ENCODE measurements around the gene BTD.

BTD gene

GRCh38 chr3:15646851-15647511, 45.4 kb downstream of the BTD start:
- no peak overlapping the region for H3K9ac ChIP-seq (ENCODE audit: low read length)
- no peaks in the 10 kb centered on the region for H3K27me3 ChIP-seq (ENCODE audit: control insufficient read depth, insufficient read depth, low read length)
- no peaks in the 10 kb centered on the region for H3K36me3 ChIP-seq (ENCODE audit: control insufficient read depth, insufficient read depth, low read length)
- H3K27ac ChIP-seq (ENCODE audit: low read depth, low read length): peak overlapping the region; percentile 80
- peak overlapping the region; percentile 2 for H3K4me3 ChIP-seq (ENCODE audit: low read length)
- peaks cover 24% of the 10 kb centered on the region for H3K4me1 ChIP-seq (ENCODE audit: control insufficient read depth, insufficient read depth, low read length)

- no peak overlapping the region for H3K4me3 ChIP-seq (ENCODE audit: low read length)
These were observed 46.1 kb downstream of the BTD start for GRCh38 chr3:15647611-15648167.

GRCh38 chr3:15649341-15649740, 47.8 kb downstream of the BTD start:
- no peaks in the 10 kb centered on the region for H3K27me3 ChIP-seq (ENCODE audit: control insufficient read depth, insufficient read depth, low read length)
- no peaks in the 10 kb centered on the region for H3K36me3 ChIP-seq (ENCODE audit: control insufficient read depth, insufficient read depth, low read length)
- no peak overlapping the region for H3K4me3 ChIP-seq (ENCODE audit: low read length)
- no peak overlapping the region for H3K9ac ChIP-seq (ENCODE audit: low read length)
- H3K27ac ChIP-seq (ENCODE audit: low read depth, low read length): no peak overlapping the region
- peaks cover 27% of the 10 kb centered on the region for H3K4me1 ChIP-seq (ENCODE audit: control insufficient read depth, insufficient read depth, low read length)

More at GRCh38 chr3:15647611-15648167, 46.1 kb downstream of the BTD start:
- H3K9ac ChIP-seq (ENCODE audit: low read length): no peak overlapping the region
- H3K27me3 ChIP-seq (ENCODE audit: control insufficient read depth, insufficient read depth, low read length): no peaks in the 10 kb centered on the region
- H3K27ac ChIP-seq (ENCODE audit: low read depth, low read length): peak overlapping the region; percentile 80
- H3K4me1 ChIP-seq (ENCODE audit: control insufficient read depth, insufficient read depth, low read length): peaks cover 24% of the 10 kb centered on the region
- no peaks in the 10 kb centered on the region for H3K36me3 ChIP-seq (ENCODE audit: control insufficient read depth, insufficient read depth, low read length)

- Histone ChIP-seq H3K9ac (ENCODE audit: low read length) (no peak overlapping the region), H3K36me3 (ENCODE audit: control insufficient read depth, insufficient read depth, low read length) (no peaks in the 10 kb centered on the region), H3K27ac (ENCODE audit: low read depth, low read length) (no peak overlapping the region), H3K27me3 (ENCODE audit: control insufficient read depth, insufficient read depth, low read length) (no peaks in the 10 kb centered on the region), H3K4me1 (ENCODE audit: control insufficient read depth, insufficient read depth, low read length) (peaks cover 27% of the 10 kb centered on the region), H3K4me3 (ENCODE audit: low read length) (no peak overlapping the region)
These were observed 48.3 kb downstream of the BTD start for GRCh38 chr3:15649858-15650257.

GRCh38 chr3:15651396-15651795, 49.9 kb downstream of the BTD start:
- peaks cover 16% of the 10 kb centered on the region for H3K4me1 ChIP-seq (ENCODE audit: control insufficient read depth, insufficient read depth, low read length)
- H3K9ac ChIP-seq (ENCODE audit: low read length): no peak overlapping the region
- no peak overlapping the region for H3K4me3 ChIP-seq (ENCODE audit: low read length)
- H3K27ac ChIP-seq (ENCODE audit: low read depth, low read length): no peak overlapping the region
- H3K36me3 ChIP-seq (ENCODE audit: control insufficient read depth, insufficient read depth, low read length): no peaks in the 10 kb centered on the region
- no peaks in the 10 kb centered on the region for H3K27me3 ChIP-seq (ENCODE audit: control insufficient read depth, insufficient read depth, low read length)

GRCh38 chr3:15653321-15653720, 51.8 kb downstream of the BTD start:
- Histone ChIP-seq H3K4me1 (ENCODE audit: control insufficient read depth, insufficient read depth, low read length) (peaks cover 3% of the 10 kb centered on the region), H3K9ac (ENCODE audit: low read length) (no peak overlapping the region), H3K36me3 (ENCODE audit: control insufficient read depth, insufficient read depth, low read length) (no peaks in the 10 kb centered on the region), H3K4me3 (ENCODE audit: low read length) (no peak overlapping the region), H3K27ac (ENCODE audit: low read depth, low read length) (no peak overlapping the region), H3K27me3 (ENCODE audit: control insufficient read depth, insufficient read depth, low read length) (no peaks in the 10 kb centered on the region)

- Histone ChIP-seq H3K36me3 (ENCODE audit: control insufficient read depth, insufficient read depth, low read length) (no peaks in the 10 kb centered on the region), H3K4me1 (ENCODE audit: control insufficient read depth, insufficient read depth, low read length) (peaks cover 3% of the 10 kb centered on the region), H3K4me3 (ENCODE audit: low read length) (no peak overlapping the region), H3K27me3 (ENCODE audit: control insufficient read depth, insufficient read depth, low read length) (no peaks in the 10 kb centered on the region), H3K27ac (ENCODE audit: low read depth, low read length) (no peak overlapping the region), H3K9ac (ENCODE audit: low read length) (no peak overlapping the region)
These were observed 52.6 kb downstream of the BTD start for GRCh38 chr3:15654127-15654526.

GRCh38 chr3:15654891-15655290, 53.3 kb downstream of the BTD start:
- no peak overlapping the region for H3K27ac ChIP-seq (ENCODE audit: low read depth, low read length)
- no peak overlapping the region for H3K4me3 ChIP-seq (ENCODE audit: low read length)
- H3K4me1 ChIP-seq (ENCODE audit: control insufficient read depth, insufficient read depth, low read length): peaks cover 3% of the 10 kb centered on the region
- no peaks in the 10 kb centered on the region for H3K27me3 ChIP-seq (ENCODE audit: control insufficient read depth, insufficient read depth, low read length)
- no peaks in the 10 kb centered on the region for H3K36me3 ChIP-seq (ENCODE audit: control insufficient read depth, insufficient read depth, low read length)
- no peak overlapping the region for H3K9ac ChIP-seq (ENCODE audit: low read length)

GRCh38 chr3:15656342-15656741, 54.8 kb downstream of the BTD start:
- H3K27ac ChIP-seq (ENCODE audit: low read depth, low read length): no peak overlapping the region
- no peaks in the 10 kb centered on the region for H3K36me3 ChIP-seq (ENCODE audit: control insufficient read depth, insufficient read depth, low read length)
- H3K4me3 ChIP-seq (ENCODE audit: low read length): no peak overlapping the region
- no peaks in the 10 kb centered on the region for H3K27me3 ChIP-seq (ENCODE audit: control insufficient read depth, insufficient read depth, low read length)
- no peak overlapping the region for H3K9ac ChIP-seq (ENCODE audit: low read length)
- H3K4me1 ChIP-seq (ENCODE audit: control insufficient read depth, insufficient read depth, low read length): peaks cover 3% of the 10 kb centered on the region

GRCh38 chr3:15657016-15657415, 55.5 kb downstream of the BTD start:
- peaks cover 3% of the 10 kb centered on the region for H3K4me1 ChIP-seq (ENCODE audit: control insufficient read depth, insufficient read depth, low read length)
- no peaks in the 10 kb centered on the region for H3K27me3 ChIP-seq (ENCODE audit: control insufficient read depth, insufficient read depth, low read length)
- no peaks in the 10 kb centered on the region for H3K36me3 ChIP-seq (ENCODE audit: control insufficient read depth, insufficient read depth, low read length)
- no peak overlapping the region for H3K27ac ChIP-seq (ENCODE audit: low read depth, low read length)
- no peak overlapping the region for H3K9ac ChIP-seq (ENCODE audit: low read length)
- no peak overlapping the region for H3K4me3 ChIP-seq (ENCODE audit: low read length)

- Histone ChIP-seq H3K4me1 (ENCODE audit: control insufficient read depth, insufficient read depth, low read length) (peaks cover 2% of the 10 kb centered on the region), H3K4me3 (ENCODE audit: low read length) (no peak overlapping the region), H3K36me3 (ENCODE audit: control insufficient read depth, insufficient read depth, low read length) (no peaks in the 10 kb centered on the region), H3K27ac (ENCODE audit: low read depth, low read length) (no peak overlapping the region), H3K27me3 (ENCODE audit: control insufficient read depth, insufficient read depth, low read length) (no peaks in the 10 kb centered on the region), H3K9ac (ENCODE audit: low read length) (no peak overlapping the region)
These were observed 57.9 kb downstream of the BTD start for GRCh38 chr3:15659254-15659975.

- Histone ChIP-seq H3K27me3 (ENCODE audit: control insufficient read depth, insufficient read depth, low read length) (no peaks in the 10 kb centered on the region), H3K36me3 (ENCODE audit: control insufficient read depth, insufficient read depth, low read length) (no peaks in the 10 kb centered on the region), H3K27ac (ENCODE audit: low read depth, low read length) (no peak overlapping the region), H3K4me3 (ENCODE audit: low read length) (no peak overlapping the region), H3K9ac (ENCODE audit: low read length) (no peak overlapping the region), H3K4me1 (ENCODE audit: control insufficient read depth, insufficient read depth, low read length) (peaks cover 5% of the 10 kb centered on the region)
These were observed 58.8 kb downstream of the BTD start for GRCh38 chr3:15660055-15660935.

All from rectal smooth muscle tissue (tissue), 1 donor.